Gastrocnemius medialis (tissue), 4 donors: ENCODE measurements around the gene TPRG1.

ENCODE experiments used
- POLR2A ChIP-seq, 2 donors: fragments of 450-650 bp; IDR thresholded peaks; one replicate each; pipeline ENCODE4 v1.6.1; 2017; ENCODE audit warnings: antibody characterized with exemption in 2 of 2, mild to moderate bottlenecking in 2 of 2, moderate library complexity in 2 of 2
- TF ChIP-seq, protein P1 (sequence below), 5 experiments: fragments of 450-650 bp in 3 of 5; fragments of 200-600 bp in 2 of 5; sonication (generic) in 2 of 5; IDR thresholded peaks in 4 of 5; conservative IDR thresholded peaks in 1 of 5; 1 replicate in 4 of 5; 2 replicates in 1 of 5; pipeline ENCODE4 v1.5.1; 2016 to 2019; ENCODE audit warnings: antibody characterized with exemption in 5 of 5, mild to moderate bottlenecking in 3 of 5, moderate library complexity in 3 of 5

GRCh38 chr3:189342811-189343210 lies 171.0 kb downstream of the TPRG1 start:
- TF ChIP-seq, protein P1, sequence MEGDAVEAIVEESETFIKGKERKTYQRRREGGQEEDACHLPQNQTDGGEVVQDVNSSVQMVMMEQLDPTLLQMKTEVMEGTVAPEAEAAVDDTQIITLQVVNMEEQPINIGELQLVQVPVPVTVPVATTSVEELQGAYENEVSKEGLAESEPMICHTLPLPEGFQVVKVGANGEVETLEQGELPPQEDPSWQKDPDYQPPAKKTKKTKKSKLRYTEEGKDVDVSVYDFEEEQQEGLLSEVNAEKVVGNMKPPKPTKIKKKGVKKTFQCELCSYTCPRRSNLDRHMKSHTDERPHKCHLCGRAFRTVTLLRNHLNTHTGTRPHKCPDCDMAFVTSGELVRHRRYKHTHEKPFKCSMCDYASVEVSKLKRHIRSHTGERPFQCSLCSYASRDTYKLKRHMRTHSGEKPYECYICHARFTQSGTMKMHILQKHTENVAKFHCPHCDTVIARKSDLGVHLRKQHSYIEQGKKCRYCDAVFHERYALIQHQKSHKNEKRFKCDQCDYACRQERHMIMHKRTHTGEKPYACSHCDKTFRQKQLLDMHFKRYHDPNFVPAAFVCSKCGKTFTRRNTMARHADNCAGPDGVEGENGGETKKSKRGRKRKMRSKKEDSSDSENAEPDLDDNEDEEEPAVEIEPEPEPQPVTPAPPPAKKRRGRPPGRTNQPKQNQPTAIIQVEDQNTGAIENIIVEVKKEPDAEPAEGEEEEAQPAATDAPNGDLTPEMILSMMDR (IDR thresholded peaks at IDR 0.05 in 4 of 5, conservative IDR thresholded peaks at IDR 0.05 in 1 of 5), result no peak
- TF ChIP-seq POLR2A (IDR thresholded peaks at IDR 0.05), result no peak
